Stimulated activated CD8-positive, alpha-beta memory T cell treated with anti-CD3 and anti-CD28 coated beads, Interleukin-4, amount 100 ng/mL, for 4 hours (primary cell): Measurements from ENCODE around the gene USH2A.

Source experiments
- DNase-seq, 2 donors: peaks; one replicate each; pipeline ENCODE4 v3.0.0-alpha.2; 2020; ENCODE audit warnings: low read depth in 2 of 2, low spot score in 1 of 2

Gene USH2A

GRCh38 chr1:216422821-216423520 is at the start of gene USH2A:
TSS of gene USH2A (minus strand) at chr1:216423448. CDS start at chr1:216422336, 1,112 bp downstream.
- no peak for DNase-seq

DNA sequence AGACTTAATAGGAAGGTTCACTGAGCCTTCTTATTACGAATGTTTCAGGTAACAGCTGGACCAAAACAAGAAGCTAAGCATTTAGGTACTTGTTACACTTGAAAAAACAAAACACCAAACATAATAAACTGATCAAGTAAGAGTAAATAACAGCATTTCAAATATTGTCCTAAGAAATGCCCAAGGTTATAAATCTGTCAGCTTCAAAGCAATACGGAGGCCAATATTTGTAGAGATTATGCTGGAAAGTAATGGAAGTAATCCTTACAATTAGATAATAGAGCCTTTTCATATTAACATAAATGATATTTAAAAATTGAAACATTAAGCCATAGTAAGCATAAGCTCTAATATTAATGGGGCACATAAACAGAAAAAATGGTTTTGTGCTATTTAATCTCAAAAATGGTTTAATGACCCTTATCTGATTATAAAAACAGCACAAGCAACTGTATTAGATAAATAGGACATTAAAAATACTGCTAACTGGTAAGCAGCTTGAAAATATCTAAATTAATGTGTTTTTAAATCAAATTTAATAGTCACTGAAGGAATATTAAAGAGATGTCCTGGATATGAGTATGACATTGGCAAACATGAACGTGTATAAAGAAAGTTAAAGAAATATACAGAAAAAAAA is 43.0 kb upstream of the USH2A start:
- DNase-seq = no peak

- DNase-seq = no peak
These were observed 41.2 kb upstream of the USH2A start for GRCh38 chr1:216464489-216464888.

DNA sequence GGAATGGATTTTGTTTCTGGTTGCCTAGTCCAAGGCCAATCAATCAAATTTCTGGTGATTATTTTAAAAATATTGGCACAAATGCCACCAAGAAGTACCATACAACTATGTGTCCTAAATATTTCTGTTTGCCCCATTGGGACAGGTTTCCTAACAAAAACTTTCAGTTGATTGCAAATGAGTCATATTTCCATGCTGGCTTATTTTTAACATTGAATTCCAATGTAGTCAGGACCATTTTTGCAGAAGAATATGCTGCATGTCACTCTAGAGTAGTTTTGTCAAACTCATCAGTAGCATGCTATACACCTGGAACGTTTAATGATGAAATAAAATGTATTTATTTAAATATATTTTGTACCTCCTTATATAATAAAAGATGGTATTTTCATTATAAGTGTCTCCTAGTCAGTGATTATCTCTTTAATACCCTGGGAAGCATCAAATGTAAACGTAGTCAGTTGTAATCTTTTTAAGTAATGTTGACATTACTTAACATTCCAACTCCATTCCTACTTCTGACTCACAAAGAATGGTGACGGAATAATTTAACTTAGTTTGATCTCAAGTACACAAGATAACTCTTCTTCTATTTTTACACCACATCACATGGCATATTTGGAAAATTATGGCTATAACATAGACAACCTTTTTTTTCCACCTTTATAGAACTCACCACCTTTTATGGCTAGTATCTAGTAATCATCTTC is 39.0 kb upstream of the USH2A start:
- no peak for DNase-seq

DNA sequence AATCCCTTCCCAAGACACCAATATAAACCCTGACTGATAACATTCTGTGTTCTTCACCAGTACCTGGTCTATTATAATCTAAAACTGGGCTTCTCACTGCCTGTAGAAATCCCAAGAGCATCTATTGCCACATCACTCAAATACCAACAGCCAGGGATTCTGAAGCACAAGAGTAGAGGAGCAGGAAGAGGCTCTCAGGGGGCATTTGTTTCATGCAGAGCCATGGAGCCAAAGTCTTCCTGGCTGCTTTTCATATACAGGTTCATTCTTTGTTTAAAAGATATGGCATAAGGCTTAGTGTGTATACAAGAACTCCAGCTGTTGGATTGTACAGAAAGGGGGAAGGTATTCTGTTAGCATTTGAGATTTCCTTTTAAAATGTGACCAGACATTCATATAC is 38.2 kb upstream of the USH2A start:
- DNase-seq = no peak

- no peak for DNase-seq
These were observed 36.5 kb upstream of the USH2A start for GRCh38 chr1:216459651-216460207.

DNA sequence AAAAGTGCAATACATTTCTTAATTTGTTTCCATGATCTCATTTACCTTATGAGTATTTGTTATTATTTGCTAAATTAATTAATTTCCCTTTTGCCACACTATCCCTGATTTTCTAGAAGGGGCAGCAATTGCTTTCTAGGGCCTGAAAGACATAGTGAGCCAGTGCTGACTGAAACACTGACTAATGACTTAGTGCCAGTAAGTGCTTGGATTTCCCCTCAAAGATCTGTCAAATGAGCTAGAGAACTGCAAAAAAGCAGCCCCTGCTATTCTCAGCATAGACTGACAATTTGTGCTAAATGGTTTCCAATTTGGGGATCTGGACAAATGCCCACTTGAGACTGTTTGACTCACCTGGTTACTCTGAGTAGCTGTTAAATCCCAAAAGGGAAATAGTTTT is 35.6 kb upstream of the USH2A start:
- no peak for DNase-seq

DNA sequence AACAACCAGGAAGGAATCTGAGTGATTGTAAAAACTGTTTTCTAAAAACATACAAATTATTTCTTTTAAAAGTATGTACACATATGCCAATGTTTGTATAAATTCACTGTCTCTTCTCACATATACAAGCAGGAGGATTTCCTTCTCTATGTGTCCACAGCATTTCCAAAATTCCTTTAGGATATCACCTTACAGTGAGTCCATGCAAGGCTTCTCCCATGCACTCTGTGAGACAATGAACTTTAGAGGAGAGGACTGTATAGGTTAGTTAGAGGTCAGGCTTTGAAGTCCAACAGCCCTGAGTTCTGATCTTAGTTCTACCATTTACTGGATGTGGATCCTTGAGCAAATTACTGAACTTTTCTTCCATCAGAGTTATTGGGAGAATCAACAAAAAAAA is 34.1 kb upstream of the USH2A start:
- DNase-seq = no peak

DNA sequence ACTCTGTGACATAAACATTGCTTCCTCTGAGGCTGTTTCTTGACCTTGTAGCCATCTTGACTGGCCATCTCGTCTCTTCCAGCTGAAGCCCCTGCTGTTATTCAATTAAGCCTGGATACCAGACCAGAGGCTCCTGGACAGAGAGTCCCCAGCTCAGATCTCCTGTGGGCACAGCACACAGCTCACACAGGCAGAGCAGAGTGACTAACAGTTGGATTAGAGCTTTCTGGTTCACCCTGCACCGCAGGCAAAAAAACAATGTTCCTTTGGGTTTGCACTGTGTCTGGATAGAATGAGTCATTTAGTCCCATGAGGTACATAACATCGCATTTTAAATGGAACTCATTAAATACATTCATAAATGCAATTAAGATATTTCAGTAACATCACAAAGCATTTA is 33.4 kb upstream of the USH2A start:
- no peak for DNase-seq

GRCh38 chr1:216453777-216454176 is 30.5 kb upstream of the USH2A start:
- no peak for DNase-seq

DNA sequence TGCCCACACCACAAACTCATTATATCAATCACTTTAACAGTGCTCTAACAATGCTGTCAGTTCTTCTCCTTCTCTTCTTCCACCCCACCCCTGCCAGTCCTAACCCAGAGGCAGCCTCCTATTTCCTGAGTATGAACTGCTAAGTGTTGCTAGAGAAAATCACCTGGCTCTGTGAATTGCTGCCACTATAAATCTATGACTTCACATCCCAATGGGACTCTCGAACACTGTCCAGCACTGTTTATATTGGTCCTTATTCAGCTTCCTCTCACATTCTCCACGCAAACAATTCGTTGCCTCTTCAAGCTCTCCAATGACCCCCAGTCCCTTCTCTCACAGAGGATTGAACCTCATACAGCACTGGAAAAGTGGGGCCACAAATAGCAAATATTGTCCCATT is 27.0 kb upstream of the USH2A start:
- no peak for DNase-seq

DNA sequence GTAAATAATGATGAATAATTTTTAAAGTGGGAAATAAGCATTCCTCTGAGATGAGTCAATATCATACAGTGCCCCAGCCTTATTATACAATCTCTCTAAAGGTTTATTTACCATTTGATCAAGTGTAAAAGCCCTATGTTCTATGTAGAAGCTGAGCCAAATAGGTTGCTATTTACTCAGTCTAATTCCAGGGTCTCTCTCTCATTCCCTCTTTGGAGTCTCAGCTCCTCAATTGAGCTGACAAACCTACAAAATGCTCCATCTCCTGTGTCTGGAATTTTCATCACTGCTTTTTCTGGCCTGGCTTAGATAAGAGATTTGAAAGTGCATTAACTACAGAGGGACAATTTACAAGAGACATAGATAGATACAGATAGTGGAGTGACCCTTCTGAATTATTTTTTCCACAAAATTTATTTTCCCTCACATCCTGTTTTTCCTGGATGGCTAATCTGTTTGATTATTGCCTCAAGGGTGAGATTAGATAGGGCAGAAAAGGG is 24.8 kb upstream of the USH2A start:
- no peak for DNase-seq

DNA sequence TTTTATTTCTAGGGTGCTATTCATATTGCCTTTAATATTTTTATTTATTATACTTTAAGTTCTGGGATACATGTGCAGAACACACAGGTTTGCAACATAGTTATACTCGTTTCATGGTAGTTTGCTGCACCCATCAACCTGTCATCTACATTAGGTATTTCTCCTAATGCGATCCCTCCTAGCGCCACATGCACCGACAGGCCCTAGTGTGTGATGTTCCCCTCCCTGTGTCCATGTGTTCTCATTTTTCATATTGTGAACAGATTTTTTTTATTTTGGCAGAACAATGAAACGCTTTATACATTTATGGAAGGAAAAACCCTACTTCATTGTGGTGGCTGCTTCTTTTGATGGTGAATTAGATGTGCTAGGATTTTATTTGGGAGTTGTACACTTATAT is 14.4 kb upstream of the USH2A start:
- no peak for DNase-seq

GRCh38 chr1:216434232-216434631 is 11.0 kb upstream of the USH2A start:
- DNase-seq = no peak

DNA sequence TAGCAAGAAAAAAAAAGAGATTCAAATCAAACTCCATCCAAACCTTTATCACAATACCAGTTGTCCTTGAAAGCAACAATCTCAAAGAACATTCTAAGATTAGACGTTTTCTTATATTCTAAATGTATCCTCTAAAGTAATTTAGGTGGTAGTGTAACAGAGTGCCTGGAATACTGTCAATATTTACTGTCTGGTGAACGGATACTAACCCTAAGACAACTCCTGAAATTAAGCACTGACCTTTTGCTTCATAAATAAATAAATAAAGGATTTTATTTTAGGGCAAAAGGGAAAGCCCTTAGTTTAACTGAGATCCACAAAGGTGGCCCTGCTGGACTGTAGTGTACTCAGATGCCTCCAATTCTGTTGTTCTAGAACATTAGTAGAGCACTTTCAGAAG is 9.9 kb upstream of the USH2A start:
- DNase-seq = no peak

DNA sequence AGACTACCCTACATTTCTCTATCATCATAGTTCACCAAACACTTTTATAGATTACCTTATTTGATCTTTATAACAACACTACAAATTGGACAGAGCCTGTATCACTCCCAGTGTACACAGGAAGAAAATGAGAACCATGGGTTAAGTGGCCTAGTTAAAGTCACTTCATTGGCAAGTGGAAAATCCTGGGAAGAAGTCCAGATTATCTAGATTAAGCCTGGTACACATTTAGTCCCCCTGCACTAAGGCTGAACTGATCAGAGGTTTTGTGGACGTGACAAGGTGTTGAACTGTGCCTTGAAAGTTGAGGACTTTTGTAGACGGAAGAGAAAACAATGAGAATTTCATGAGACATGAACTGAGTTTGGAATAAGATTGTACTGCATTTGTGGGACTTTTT is 7.5 kb upstream of the USH2A start:
- DNase-seq = no peak

GRCh38 chr1:216425577-216425976 is 2.3 kb upstream of the USH2A start:
- DNase-seq = no peak

GRCh38 chr1:216420746-216421145 is 2.5 kb downstream of the USH2A start:
- no peak for DNase-seq

DNA sequence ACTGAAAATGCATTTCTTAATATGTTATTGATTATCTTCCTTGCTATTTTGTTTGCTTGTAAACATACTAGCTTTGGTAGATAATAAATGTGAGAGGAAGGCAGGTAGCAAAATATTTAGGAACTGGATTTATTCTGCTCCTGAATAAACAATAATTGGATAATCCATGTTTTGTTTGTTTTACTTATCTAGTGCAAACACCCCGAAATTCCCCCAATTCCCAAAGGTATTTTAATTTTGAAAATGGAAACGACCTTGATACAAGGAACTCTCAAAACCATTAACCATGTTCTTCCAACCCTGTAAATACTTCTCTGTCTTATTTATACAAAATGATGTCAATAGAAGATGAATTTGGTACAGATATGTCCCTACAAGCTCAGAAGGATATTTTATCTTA is 3.0 kb downstream of the USH2A start:
- no peak for DNase-seq

- DNase-seq = no peak
These were observed 6.8 kb downstream of the USH2A start for GRCh38 chr1:216416488-216416887.

GRCh38 chr1:216410026-216410425 is 13.2 kb downstream of the USH2A start:
- DNase-seq = no peak

DNA sequence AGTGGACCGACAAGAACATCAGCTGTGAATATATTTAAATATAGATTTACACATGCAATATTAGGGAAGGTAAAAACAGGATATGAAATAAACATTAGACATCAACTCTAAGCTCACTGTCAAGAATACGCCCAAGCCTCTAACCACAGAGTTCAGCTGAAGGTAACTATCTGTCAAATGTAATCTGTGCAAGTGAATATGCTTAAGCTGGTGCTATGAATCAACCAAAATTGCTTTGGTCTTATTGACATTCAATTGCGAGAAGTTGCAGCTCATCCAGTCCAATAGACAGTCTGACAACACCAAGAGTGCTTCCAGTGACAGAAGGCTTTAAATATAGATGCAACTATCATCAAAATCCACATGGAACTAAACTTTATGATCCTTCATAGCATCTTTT is 32.3 kb downstream of the USH2A start:
- no peak for DNase-seq
